Ovary (tissue), 3 donors: ENCODE results near the gene PON3.

Source experiments
- EP300 ChIP-seq: sonication (generic); formaldehyde crosslinking; IDR thresholded peaks from one replicate; pipeline ENCODE4 v1.6.1; 2017; ENCODE audit warnings: antibody characterized with exemption
- POLR2A ChIP-seq: fragments of 450-650 bp; IDR thresholded peaks from one replicate; pipeline ENCODE4 v1.6.1; 2017; ENCODE audit warnings: antibody characterized with exemption, mild to moderate bottlenecking, moderate library complexity
- TF ChIP-seq, protein P1 (sequence below), 3 donors: fragments of 450-650 bp in 2 of 3; fragments of 200-600 bp in 1 of 3; IDR thresholded peaks; one replicate each; pipeline versions ENCODE4 v1.5.1 to v1.8.0; 2016 to 2022; ENCODE audit warnings: antibody characterized with exemption in 3 of 3, mild to moderate bottlenecking in 1 of 3
- donor health status: DM: no; HTN: no; CAD: no.

DNA sequence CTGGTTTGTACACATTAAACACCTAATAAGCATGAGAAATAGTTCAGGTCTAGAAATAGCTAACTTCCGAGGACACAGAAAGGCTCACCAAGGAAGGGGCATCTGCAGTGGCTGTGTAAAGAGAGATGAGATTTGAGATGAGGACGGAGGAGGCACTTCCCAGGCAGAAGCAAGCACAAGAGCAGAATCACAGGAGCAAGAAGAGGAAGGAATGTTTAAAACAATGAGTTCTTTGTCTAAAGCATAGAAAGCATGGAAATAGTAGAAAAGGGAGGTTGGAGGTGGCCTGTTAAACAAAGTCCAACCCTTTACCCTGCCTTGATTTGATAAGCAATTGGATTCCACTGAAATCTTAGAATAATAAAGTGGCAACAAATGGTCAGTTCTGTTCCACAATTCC, 11.6 kb upstream of the PON3 start:
- TF ChIP-seq, protein P1, sequence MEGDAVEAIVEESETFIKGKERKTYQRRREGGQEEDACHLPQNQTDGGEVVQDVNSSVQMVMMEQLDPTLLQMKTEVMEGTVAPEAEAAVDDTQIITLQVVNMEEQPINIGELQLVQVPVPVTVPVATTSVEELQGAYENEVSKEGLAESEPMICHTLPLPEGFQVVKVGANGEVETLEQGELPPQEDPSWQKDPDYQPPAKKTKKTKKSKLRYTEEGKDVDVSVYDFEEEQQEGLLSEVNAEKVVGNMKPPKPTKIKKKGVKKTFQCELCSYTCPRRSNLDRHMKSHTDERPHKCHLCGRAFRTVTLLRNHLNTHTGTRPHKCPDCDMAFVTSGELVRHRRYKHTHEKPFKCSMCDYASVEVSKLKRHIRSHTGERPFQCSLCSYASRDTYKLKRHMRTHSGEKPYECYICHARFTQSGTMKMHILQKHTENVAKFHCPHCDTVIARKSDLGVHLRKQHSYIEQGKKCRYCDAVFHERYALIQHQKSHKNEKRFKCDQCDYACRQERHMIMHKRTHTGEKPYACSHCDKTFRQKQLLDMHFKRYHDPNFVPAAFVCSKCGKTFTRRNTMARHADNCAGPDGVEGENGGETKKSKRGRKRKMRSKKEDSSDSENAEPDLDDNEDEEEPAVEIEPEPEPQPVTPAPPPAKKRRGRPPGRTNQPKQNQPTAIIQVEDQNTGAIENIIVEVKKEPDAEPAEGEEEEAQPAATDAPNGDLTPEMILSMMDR (IDR thresholded peaks at IDR 0.05): no peak
- no peak for TF ChIP-seq POLR2A
- TF ChIP-seq EP300: no peak
